Measurements from ENCODE around the gene PCYT2.
A peak's percentile ranks its signal among the peaks of the same experiment; 100 is the strongest.
"Not testable (repeated sequence)": the region's sequence is repeated elsewhere in the genome, so short reads cannot be mapped to it uniquely, and the experiment has no call there.

PCYT2 gene

DNA sequence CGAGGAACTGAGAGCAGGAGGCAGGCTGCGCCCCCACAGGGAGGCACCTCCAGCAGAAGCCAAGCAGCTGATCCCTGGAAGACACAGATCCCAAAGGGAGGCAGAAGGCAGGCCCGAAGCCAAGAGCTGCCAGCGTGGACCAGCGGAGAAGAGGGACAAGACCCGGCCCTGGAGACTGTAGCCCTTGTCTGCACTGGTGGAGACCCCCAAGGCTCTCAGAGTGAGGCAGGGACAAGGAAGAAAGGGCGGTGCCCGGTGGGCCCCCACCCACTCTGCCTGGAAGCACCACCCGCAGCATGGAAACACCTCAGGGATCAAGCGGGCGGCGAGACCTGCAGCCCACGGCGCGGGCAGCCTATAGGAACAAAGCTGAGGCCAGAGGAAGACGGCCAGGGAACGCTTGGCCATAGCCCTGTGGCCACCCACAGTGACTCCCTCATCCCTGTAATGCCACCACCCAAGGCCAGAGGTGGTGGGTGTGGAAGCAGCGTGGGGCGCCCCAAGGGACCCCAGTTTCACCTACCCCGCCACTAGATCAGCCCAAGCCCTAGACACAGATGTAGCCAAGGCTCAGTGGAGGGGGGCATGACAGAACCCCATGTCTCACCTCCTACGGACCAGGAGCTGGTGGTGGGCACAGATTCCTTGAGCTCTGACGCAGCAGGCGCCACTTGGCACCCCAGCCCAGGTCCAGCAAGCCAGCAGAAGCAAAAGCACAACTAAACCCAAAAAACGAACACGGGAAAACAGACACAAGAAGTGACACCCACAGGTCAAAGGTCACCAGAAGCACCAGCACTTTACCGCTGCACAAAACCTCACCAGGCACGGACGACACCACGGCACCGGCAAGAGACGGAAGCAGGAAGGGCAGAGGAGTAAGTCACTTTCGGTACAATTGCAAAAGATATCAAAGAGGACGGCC is 9.7 kb upstream of the PCYT2 start:
- no peak for TF ChIP-seq JUND (IDR thresholded peaks at IDR 0.05; ENCODE audit: low read depth)
- in situ Hi-C loops (cut with HindIII; ENCODE audit: low pct_unique_long_range_greater_than_20kb, low sequenced_read_pairs): no loop called here
- DNase-seq (ENCODE audit: low read depth in 1 of 2, low spot score in 1 of 2): no peak

DNA sequence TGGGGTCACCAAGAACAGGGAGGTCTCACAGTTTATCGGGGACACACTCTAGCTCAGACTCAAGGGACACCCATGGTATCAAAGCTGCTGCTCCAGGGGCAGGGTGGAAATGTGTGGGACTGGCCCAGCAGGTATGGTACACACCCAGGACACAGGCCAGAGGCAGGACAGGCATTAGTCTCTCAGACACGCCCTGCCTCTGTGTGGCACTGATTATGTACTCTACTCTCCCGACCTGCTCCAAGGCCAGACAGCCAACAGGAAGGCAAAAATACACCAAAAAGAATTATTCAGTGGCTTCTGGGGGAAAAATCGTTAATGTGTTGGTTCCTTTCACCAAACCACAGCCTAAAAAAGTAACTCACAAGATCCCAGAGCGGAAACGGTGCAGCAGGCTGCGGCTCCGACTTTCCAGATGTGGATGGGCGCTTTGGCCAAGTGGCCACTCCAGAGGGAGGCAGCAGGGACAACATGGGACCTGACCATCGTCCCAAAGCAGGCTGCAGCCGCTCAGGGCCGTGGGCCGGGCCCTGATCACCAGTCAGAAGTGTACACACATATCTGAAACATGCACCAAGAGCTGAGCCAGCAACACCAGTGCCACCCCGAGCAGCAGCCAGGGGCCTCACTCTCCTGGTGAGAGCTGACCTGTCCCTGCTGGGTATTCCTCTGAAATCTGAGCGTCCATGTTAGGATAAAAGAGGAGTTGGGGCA is 7.8 kb upstream of the PCYT2 start:
- in situ Hi-C loops (cut with HindIII; ENCODE audit: low pct_unique_long_range_greater_than_20kb, low sequenced_read_pairs): no loop called here
- no peak for DNase-seq (ENCODE audit: low read depth in 1 of 2, low spot score in 1 of 2)
- TF ChIP-seq JUND (IDR thresholded peaks at IDR 0.05; ENCODE audit: low read depth): no peak

DNA sequence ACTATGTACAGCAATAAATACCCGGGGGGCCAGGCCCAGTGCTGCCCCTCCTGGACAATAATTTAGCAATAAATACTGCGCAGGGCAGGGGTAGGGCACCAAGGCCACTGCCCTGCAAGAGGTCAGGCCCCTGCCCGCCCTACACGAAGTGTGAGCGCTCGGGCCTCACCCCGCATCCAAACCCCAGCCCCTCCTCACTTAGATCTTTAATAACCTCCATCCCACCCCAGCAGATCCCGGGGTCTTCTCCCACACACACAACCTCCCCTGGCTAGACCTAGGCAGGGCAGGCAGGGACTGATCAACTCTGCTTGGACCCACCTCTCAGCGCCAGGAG is 7.1 kb upstream of the PCYT2 start:
- DNase-seq (ENCODE audit: low read depth in 1 of 2, low spot score in 1 of 2); in situ Hi-C loops (cut with HindIII; ENCODE audit: low pct_unique_long_range_greater_than_20kb, low sequenced_read_pairs): not testable (repeated sequence)

DNA sequence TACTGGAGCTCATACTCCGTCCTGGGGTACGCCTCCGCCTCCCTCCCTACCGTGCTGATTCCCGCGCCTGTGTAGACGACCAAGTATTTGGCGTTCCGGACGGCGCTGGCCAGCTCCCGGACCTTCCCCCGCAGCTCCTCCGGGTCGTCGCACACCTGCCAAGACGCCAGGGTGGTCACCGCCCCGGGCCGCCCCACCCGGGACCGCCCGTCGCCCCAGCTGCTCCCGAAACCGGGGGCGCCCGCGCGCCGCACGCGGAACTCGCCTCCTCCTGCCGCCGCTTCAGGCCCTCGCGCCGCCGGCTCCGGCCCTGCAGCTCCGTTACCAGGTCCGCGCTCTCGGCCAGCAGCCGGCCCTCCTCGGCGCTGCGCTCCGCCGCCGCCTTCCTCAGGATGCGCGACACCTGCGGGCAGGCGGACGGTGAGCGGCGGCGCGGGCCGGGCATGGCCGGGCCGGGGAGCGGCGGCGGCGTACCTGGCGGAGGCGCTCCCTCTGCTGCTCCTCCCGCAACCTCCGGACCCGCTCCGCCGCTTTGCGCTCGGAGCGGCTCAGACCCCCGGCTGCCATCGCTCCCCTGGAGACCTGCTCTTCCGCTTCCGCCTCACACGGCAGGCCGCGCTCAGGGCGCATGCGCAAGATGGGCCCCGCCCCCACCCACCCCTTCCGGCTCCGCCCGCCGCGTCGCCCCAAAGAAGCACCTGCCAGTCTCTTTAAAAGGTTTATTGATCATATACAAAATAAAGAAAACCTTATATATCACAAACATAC is 6.5 kb upstream of the PCYT2 start, which contains the start of gene SIRT7:
Gene SIRT7, minus strand, starts transcription at position 612 of the 768 bp plus-strand sequence. Its CDS starts 45 bp downstream, at position 567.
- no peak for TF ChIP-seq JUND (IDR thresholded peaks at IDR 0.05; ENCODE audit: low read depth)
- in situ Hi-C loops (cut with HindIII; ENCODE audit: low pct_unique_long_range_greater_than_20kb, low sequenced_read_pairs): no loop called here

DNA sequence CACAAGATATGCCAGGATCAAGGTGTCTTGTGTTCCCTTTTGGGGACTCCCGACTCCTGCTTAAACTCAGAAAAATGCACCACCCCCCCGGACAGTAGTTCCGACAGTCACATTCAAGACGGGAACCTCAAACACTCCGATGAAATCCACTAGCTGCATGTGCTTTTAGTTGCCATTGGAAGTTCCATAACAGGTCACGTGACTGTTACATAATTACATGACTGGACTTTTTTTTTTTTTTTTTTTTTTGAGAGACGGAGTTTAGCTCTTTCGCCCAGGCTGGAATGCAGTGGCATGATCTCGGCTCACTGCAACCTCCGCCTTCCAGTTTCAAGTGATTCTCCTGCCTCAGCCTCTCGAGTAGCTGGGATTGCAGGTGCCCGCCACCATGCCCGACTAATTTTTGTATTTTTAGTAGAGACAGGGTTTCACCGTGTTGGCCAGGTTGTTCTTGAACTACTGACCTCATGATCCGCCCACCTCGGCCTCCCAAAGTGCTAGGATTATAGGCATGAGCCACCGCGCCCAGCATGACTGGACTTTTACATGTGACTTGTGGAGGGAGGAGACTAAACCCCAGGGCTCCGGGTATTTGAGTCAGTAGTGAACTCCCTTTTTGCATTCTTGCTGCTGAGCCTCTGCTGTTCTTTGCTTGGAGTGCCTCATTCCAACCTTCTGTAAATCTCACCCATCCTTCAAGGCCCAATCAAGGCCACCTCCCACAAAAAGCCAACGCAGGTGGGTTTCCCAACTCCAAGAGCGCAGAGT is 5.2 kb upstream of the PCYT2 start:
- TF ChIP-seq JUND (IDR thresholded peaks at IDR 0.05; ENCODE audit: low read depth): no peak

More for the DNA sequence above, 6.5 kb upstream of the PCYT2 start, which contains the start of gene SIRT7:
- peak; percentile 86 to 100 for DNase-seq (ENCODE audit: low read depth in 1 of 2, low spot score in 1 of 2)

DNA sequence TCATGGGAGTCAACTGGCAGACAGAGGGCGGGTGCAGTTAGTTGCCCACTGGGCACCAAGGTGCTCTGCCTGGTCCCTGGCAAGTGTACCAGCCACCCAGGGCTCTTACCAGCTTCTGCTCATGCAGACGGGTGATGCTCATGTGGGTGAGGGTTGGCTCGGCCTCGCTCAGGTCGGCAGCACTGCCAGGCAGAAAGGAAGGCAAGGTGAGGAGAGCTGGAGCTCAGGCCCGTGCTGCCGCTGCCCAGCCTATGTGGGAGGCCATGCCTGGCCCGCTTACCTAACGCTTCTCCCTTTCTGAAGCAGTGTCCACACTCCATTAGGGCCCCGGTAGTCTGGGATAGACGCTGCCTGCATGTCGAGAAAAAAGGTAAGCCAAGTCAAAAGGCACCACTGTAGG is 4.1 kb upstream of the PCYT2 start:
- DNase-seq (ENCODE audit: low read depth in 1 of 2, low spot score in 1 of 2): no peak
- in situ Hi-C loops (cut with HindIII; ENCODE audit: low pct_unique_long_range_greater_than_20kb, low sequenced_read_pairs): no loop called here
- no peak for TF ChIP-seq JUND (IDR thresholded peaks at IDR 0.05; ENCODE audit: low read depth)

More for the DNA sequence above, 5.2 kb upstream of the PCYT2 start:
- DNase-seq (ENCODE audit: low read depth in 1 of 2, low spot score in 1 of 2): no peak
- in situ Hi-C loops (cut with HindIII; ENCODE audit: low pct_unique_long_range_greater_than_20kb, low sequenced_read_pairs): no loop called here

DNA sequence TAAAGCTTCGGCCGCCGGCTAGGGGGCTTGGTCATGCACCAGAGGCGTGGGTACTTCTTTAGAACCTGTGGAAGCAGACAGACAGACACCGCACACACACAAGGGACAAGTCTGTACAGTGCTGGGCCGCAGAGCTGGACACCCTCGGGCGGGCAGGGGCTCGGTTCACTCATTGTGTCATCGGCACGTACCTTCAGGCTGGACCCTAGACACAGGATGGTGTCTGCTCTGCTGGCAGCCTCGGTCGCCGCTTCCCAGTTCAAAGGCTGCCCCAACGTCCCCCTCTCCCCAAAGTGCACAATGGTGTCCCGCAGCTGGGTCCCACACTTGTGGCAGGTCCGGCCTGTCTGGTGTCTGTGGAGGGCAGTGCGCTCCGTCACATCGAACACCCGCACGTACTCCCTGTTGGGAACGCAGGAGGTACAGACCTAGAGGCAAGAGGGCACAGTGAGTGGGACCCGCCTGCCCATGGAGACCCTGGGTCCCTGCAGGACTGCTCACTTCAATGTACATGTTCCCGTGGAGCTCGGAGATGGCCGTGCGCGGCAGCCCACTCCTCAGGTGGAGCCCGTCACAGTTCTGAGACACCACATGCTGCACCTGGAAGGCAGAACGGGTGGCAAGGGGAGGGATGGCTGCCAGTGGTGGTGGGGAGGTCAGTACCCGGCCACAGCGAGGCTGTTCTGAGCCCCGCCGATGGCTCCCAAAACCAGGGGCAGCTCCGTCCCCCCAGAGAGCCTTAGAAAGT is 3.1 kb upstream of the PCYT2 start:
- TF ChIP-seq JUND (IDR thresholded peaks at IDR 0.05; ENCODE audit: low read depth): no peak
- DNase-seq (ENCODE audit: low read depth in 1 of 2, low spot score in 1 of 2): no peak
- in situ Hi-C loops (cut with HindIII; ENCODE audit: low pct_unique_long_range_greater_than_20kb, low sequenced_read_pairs): no loop called here

DNA sequence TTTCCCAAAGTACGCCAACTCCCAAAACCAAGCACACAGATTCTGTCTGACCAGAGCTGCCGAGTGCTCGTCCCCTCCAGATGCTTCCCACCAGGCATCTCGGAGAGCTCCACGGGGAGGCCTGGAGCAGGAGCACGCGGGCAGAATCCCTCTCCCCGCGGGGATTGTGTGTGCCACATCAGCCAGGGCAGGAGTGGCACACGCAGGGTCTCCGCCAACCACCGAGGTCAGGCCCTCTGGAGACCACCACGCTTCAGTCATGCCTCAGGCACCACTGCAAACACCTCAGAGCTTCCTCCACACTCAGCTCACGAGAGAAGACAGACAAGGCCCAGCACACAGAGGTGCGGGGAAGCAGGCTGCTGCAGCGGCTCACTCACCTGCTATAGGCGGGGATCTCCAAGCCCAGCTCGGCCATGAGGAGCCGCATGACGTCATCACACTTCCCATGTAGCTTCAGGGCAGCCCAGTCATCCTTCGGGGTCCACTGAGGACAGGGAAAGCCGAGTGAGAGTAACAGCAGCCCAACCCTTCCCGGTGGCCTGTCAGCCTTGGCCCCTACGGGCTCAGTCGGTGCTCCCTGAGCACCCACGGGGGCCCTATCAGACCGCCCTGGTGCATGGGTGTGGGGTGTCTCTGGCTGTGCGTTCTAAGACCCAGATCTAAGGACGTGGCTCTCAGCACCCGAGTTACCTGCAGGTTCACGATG is 2.3 kb upstream of the PCYT2 start:
- no peak for TF ChIP-seq JUND (IDR thresholded peaks at IDR 0.05; ENCODE audit: low read depth)
- in situ Hi-C loops (cut with HindIII; ENCODE audit: low pct_unique_long_range_greater_than_20kb, low sequenced_read_pairs): no loop called here
- DNase-seq (ENCODE audit: low read depth in 1 of 2, low spot score in 1 of 2): no peak

DNA sequence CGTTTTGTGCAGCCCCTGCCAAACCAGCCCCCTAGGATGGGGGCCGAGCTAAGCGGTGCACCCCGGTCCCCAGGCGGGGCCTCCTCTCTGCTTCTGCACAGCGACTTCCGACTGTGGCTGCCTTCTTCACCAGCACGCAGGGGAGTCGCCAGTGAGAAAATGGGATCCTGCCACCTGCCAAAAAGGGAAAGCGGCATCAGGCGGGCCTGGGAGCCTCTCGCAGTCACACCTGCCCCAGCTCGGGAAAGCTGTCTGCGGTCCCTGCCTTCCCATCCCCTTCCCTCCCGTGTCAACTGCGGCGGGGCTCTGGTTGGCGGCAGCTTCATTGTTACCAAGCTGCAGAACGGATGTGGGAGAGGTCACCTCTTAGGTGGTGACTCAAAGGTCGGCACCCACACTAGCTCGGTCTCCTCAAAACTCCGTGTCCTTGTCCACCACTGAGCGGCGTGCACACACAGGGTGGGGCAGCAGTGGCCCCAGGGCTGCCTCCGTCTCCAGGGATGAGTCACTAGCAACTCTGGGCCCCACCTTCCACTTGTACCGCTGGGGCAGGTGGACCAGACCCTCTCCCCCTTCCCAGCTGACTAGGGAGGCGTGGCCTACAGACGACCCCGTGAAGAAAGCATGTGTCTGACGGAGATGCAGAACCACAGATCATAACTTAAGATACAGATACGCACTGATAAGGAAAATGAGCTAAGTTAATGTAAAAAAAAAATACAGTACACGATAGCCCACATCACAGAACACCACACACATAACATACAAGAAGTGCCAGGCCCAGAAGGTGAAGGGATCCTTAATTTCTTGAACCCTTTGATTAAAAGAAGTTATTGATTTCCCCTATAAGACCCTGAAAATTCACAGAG is 1.5 kb upstream of the PCYT2 start:
- DNase-seq (ENCODE audit: low read depth in 1 of 2, low spot score in 1 of 2): no peak
- in situ Hi-C loops (cut with HindIII; ENCODE audit: low pct_unique_long_range_greater_than_20kb, low sequenced_read_pairs): no loop called here
- TF ChIP-seq JUND (IDR thresholded peaks at IDR 0.05; ENCODE audit: low read depth): no peak

DNA sequence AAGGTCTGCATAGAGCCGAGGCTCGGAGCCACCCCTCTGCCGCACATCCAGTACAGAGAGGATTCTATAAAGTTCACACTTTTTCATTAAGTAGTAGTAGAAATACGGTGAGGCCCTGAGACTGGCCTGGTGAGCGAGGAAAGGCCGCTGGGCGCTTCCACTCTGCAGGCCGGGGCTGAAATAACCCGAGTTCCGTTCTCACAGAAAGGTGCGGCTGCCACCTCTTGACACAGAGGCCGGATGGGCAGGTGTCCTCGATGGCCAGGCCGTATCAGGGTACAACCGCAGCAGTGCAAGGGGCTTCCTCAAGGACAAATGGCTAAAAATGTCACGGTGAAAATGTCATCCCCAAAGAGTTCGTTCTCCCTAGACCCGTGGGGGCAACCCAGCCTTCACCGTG is 770 bp upstream of the PCYT2 start:
- in situ Hi-C loops (cut with HindIII; ENCODE audit: low pct_unique_long_range_greater_than_20kb, low sequenced_read_pairs): no loop called here
- no peak for TF ChIP-seq JUND (IDR thresholded peaks at IDR 0.05; ENCODE audit: low read depth)

More for the DNA sequence above, 770 bp upstream of the PCYT2 start:
- no peak for DNase-seq (ENCODE audit: low read depth in 1 of 2, low spot score in 1 of 2)
